SK-N-SH treated with all-trans-retinoic acid at 6 μM for 48 hours (cell line): ENCODE data around the gene AMH.

Source experiments
- ARNTL ChIP-seq: fragments of 450-650 bp; formaldehyde crosslinking; IDR thresholded peaks from 2 replicates; pipeline ENCODE4 v1.5.0; 2020; ENCODE audit warnings: low read depth, mild to moderate bottlenecking, moderate library complexity, borderline replicate concordance
- BACH2 ChIP-seq: fragments of 250-450 bp; sonication (Bioruptor Pico); IDR thresholded peaks from 2 replicates; pipeline ENCODE4 v1.9.0; 2021; ENCODE audit warnings: mild to moderate bottlenecking, borderline replicate concordance
- ESRRG ChIP-seq: fragments of 250-450 bp; sonication (Bioruptor Pico); IDR thresholded peaks from 2 replicates; pipeline ENCODE4 v1.6.1; 2021; ENCODE audit warnings: mild to moderate bottlenecking
- OSR1 ChIP-seq: fragments of 250-450 bp; sonication (Bioruptor Pico); IDR thresholded peaks from 2 replicates; pipeline ENCODE4 v1.8.0; 2022; ENCODE audit warnings: moderate library complexity, mild to moderate bottlenecking, inconsistent platforms
- PATZ1 ChIP-seq: fragments of 250-450 bp; sonication (Bioruptor Pico); IDR thresholded peaks from 2 replicates; pipeline ENCODE4 v1.8.0; 2020; ENCODE audit warnings: mild to moderate bottlenecking, moderate library complexity, borderline replicate concordance
- PPARA ChIP-seq: fragments of 250-450 bp; sonication (Bioruptor Pico); IDR thresholded peaks from 2 replicates; pipeline ENCODE4 v1.5.0; 2020; ENCODE audit warnings: mild to moderate bottlenecking, borderline replicate concordance
- SNAI2 ChIP-seq: fragments of 250-450 bp; sonication (Bioruptor Pico); IDR thresholded peaks from 2 replicates; pipeline ENCODE4 v1.5.0; 2020; ENCODE audit warnings: mild to moderate bottlenecking, moderate library complexity
- TSHZ2 ChIP-seq: fragments of 250-450 bp; sonication (Bioruptor Pico); IDR thresholded peaks from 2 replicates; pipeline ENCODE4 v1.5.0; 2020; ENCODE audit warnings: mild to moderate bottlenecking, moderate library complexity
- ZFP3 ChIP-seq: fragments of 250-450 bp; sonication (Bioruptor Pico); IDR thresholded peaks from 2 replicates; pipeline ENCODE4 v1.5.0; 2020; ENCODE audit warnings: mild to moderate bottlenecking, moderate library complexity
- ZNF565 ChIP-seq: fragments of 450-650 bp; formaldehyde crosslinking; conservative IDR thresholded peaks from 2 replicates; pipeline ENCODE4 v1.5.0; 2020; ENCODE audit warnings: low read depth, mild to moderate bottlenecking, moderate library complexity
- ZNF70 ChIP-seq: fragments of 450-650 bp; formaldehyde crosslinking; IDR thresholded peaks from 2 replicates; pipeline ENCODE4 v1.5.0; 2020; ENCODE audit warnings: mild to moderate bottlenecking, moderate library complexity

- no peak for TF ChIP-seq PATZ1 (CRISPR knock-in tag)
- no peak for TF ChIP-seq BACH2 (CRISPR knock-in tag)
- TF ChIP-seq OSR1 (CRISPR knock-in tag): no peak
- no peak for TF ChIP-seq ZFP3 (CRISPR knock-in tag)
- no peak for TF ChIP-seq PPARA (CRISPR knock-in tag)
- TF ChIP-seq ZNF70 (CRISPR knock-in tag): no peak
- TF ChIP-seq ZNF565 (CRISPR knock-in tag): no peak
- no peak for TF ChIP-seq SNAI2 (CRISPR knock-in tag)
- no peak for TF ChIP-seq ARNTL (CRISPR knock-in tag)
- TF ChIP-seq ESRRG (CRISPR knock-in tag): no peak
- TF ChIP-seq TSHZ2 (CRISPR knock-in tag): no peak
Measured at GRCh38 chr19:2208975-2209374, 40.1 kb upstream of the AMH start.
